IMR-90 (cell line): Measurements from ENCODE around the gene ZNF503. TPM values are rescaled to one million over a fixed set of nuclear protein-coding genes. Genes with fewer than 3 reads are reported as not detected.

Experiments used
- ATAC-seq: fragments of 200-7000 bp; cut with Tn5 transposase; 2 replicates; pipeline ENCODE4 v1.9.1; 2020; ENCODE audit warnings: low read depth, mild to moderate bottlenecking, moderate library complexity
- BruUV-seq: library from RNA; stranded (reverse); fragments of 400-500 nt; replicated peaks from 2 replicates; lab custom pipeline; 2021; lab: Mats Ljungman, UMichigan
- CTCF ChIA-PET: fragments of 300-600 bp; formaldehyde crosslinking; extraction: SDS; loops from one replicate; lab custom pipeline; 2021; ENCODE audit warnings: antibody characterized with exemption; lab: Yijun Ruan, JAX
- POLR2A ChIA-PET: fragments of 300-600 bp; sonication (Branson Sonifier 250); formaldehyde crosslinking; loops from one replicate; lab custom pipeline; 2022; ENCODE audit warnings: antibody characterized with exemption; ENCODE audit not compliant: unreplicated experiment; lab: Charles Lee
- DNase-seq: peaks from one replicate; pipeline ENCODE4 v3.0.0; 2013
- H2AFZ ChIP-seq: replicated peaks from 2 replicates; pipeline ENCODE3; 2013; ENCODE audit warnings: low read length, mild to moderate bottlenecking; ENCODE audit not compliant: poor library complexity
- H2AK5ac ChIP-seq: 2 replicates; pipeline ENCODE4 v1.6.1; 2013; ENCODE audit warnings: low read depth, low read length, inconsistent platforms
- H2AK9ac ChIP-seq: replicated peaks from 2 replicates; pipeline ENCODE3; 2013; ENCODE audit warnings: mild to moderate bottlenecking, low read depth, low read length, moderate library complexity; ENCODE audit not compliant: poor library complexity
- H2BK120ac ChIP-seq: 2 replicates; pipeline ENCODE4 v1.6.1; 2013; ENCODE audit warnings: low read depth, low read length, inconsistent platforms
- H2BK15ac ChIP-seq: 3 replicates; pipeline ENCODE4 v1.6.1; 2013; ENCODE audit warnings: low read depth, low read length, inconsistent platforms
- H2BK20ac ChIP-seq: 2 replicates; pipeline ENCODE4 v1.6.1; 2013; ENCODE audit warnings: low read depth, mild to moderate bottlenecking, inconsistent platforms, low read length, moderate library complexity
- H2BK5ac ChIP-seq: 2 replicates; pipeline ENCODE4 v1.6.1; 2013; ENCODE audit warnings: mild to moderate bottlenecking, low read depth, low read length, inconsistent platforms; ENCODE audit not compliant: poor library complexity, severe bottlenecking
- H3K14ac ChIP-seq: replicated peaks from 2 replicates; pipeline ENCODE4 v1.6.1; 2013; ENCODE audit warnings: low read depth, low read length, inconsistent platforms
- H3K18ac ChIP-seq: 2 replicates; pipeline ENCODE4 v1.6.1; 2013; ENCODE audit warnings: low read depth, low read length, control low read depth
- H3K23ac ChIP-seq: 2 replicates; pipeline ENCODE4 v1.6.1; 2013; ENCODE audit warnings: low read depth, low read length, inconsistent platforms
- H3K27ac ChIP-seq: 2 replicates; pipeline ENCODE4 v1.5.1; 2013; ENCODE audit warnings: mild to moderate bottlenecking, control low read depth, low read length; ENCODE audit not compliant: insufficient read depth
- H3K27me3 ChIP-seq: 2 replicates; pipeline ENCODE4 v1.6.1; 2013; ENCODE audit warnings: low read length; ENCODE audit not compliant: control insufficient read depth, insufficient read depth
- H3K36me3 ChIP-seq: 2 replicates; pipeline ENCODE4 v1.6.1; 2013; ENCODE audit warnings: low read length, mixed read lengths; ENCODE audit not compliant: control insufficient read depth, insufficient read depth
- H3K4ac ChIP-seq: 2 replicates; pipeline ENCODE4 v1.6.1; 2013; ENCODE audit warnings: low read depth, low read length, inconsistent platforms
- H3K4me1 ChIP-seq: 2 replicates; pipeline ENCODE4 v1.6.1; 2013; ENCODE audit warnings: low read length, mixed read lengths; ENCODE audit not compliant: control insufficient read depth, insufficient read depth
- H3K4me2 ChIP-seq: 2 replicates; pipeline ENCODE4 v1.6.1; 2013; ENCODE audit warnings: low read depth, mild to moderate bottlenecking, control low read depth, low read length, moderate library complexity
- H3K4me3 ChIP-seq: 2 replicates; pipeline ENCODE4 v1.5.1; 2013; ENCODE audit warnings: low read depth, mild to moderate bottlenecking, control low read depth, low read length, moderate library complexity; ENCODE audit not compliant: insufficient read depth
- H3K56ac ChIP-seq: 2 replicates; pipeline ENCODE4 v1.6.1; 2013; ENCODE audit warnings: low read length, inconsistent platforms; ENCODE audit not compliant: insufficient read depth; ENCODE audit errors: extremely low read depth
- H3K79me1 ChIP-seq, 2 experiments: 2 replicates each; pipeline ENCODE4 v1.6.1; 2013; ENCODE audit warnings: low read length in 2 of 2, inconsistent platforms in 1 of 2, low read depth in 1 of 2
- H3K9ac ChIP-seq: 2 replicates; pipeline ENCODE4 v1.6.1; 2013; ENCODE audit warnings: low read depth, low read length, control low read depth
- H3K9me1 ChIP-seq: 2 replicates; pipeline ENCODE4 v1.6.1; 2013; ENCODE audit warnings: low read length, inconsistent platforms; ENCODE audit not compliant: insufficient read depth
- H3K9me3 ChIP-seq: 2 replicates; pipeline ENCODE4 v1.6.1; 2013; ENCODE audit warnings: low read length; ENCODE audit not compliant: control insufficient read depth, insufficient read depth
- H4K20me1 ChIP-seq: 2 replicates; pipeline ENCODE4 v1.6.1; 2013; ENCODE audit warnings: low read length, inconsistent platforms; ENCODE audit not compliant: insufficient read depth
- H4K5ac ChIP-seq: 2 replicates; pipeline ENCODE4 v1.6.1; 2013; ENCODE audit warnings: mild to moderate bottlenecking, low read depth, low read length, control low read depth
- H4K8ac ChIP-seq, 2 experiments: 2 replicates each; pipeline ENCODE4 v1.6.1; 2013; ENCODE audit warnings: low read depth in 2 of 2, low read length in 2 of 2, control low read depth in 1 of 2, inconsistent platforms in 1 of 2
- H4K91ac ChIP-seq: 2 replicates; pipeline ENCODE4 v1.6.1; 2013; ENCODE audit warnings: low read depth, low read length, inconsistent platforms; ENCODE audit not compliant: insufficient read depth
- BHLHE40 ChIP-seq: fragments of 150-350 bp; IDR thresholded peaks from 2 replicates; pipeline ENCODE4 v1.6.1; 2016; ENCODE audit warnings: mild to moderate bottlenecking, low read depth, low read length
- CEBPB ChIP-seq: IDR thresholded peaks from 2 replicates; pipeline ENCODE4 v1.6.1; 2012; ENCODE audit warnings: low read depth, low read length, improper control_type of control experiment
- ELK1 ChIP-seq: fragments of 150-350 bp; IDR thresholded peaks from 2 replicates; pipeline ENCODE4 v1.6.1; 2016; ENCODE audit warnings: low read depth, mild to moderate bottlenecking, low read length, moderate library complexity, borderline replicate concordance
- MAFK ChIP-seq: IDR thresholded peaks from 2 replicates; pipeline ENCODE4 v1.6.1; 2012; ENCODE audit warnings: low read depth, low read length, improper control_type of control experiment
- MAZ ChIP-seq: IDR thresholded peaks from 2 replicates; pipeline ENCODE4 v1.6.1; 2012; ENCODE audit warnings: low read depth, mild to moderate bottlenecking, low read length, improper control_type of control experiment, moderate library complexity, borderline replicate concordance
- MXI1 ChIP-seq: IDR thresholded peaks from 2 replicates; pipeline ENCODE4 v1.6.1; 2012; ENCODE audit warnings: low read depth, mild to moderate bottlenecking, low read length, moderate library complexity, borderline replicate concordance
- POLR2A ChIP-seq: IDR thresholded peaks from 2 replicates; pipeline ENCODE4 v1.6.1; 2012; ENCODE audit warnings: mild to moderate bottlenecking, low read depth, low read length
- RAD21 ChIP-seq: IDR thresholded peaks from 2 replicates; pipeline ENCODE4 v1.6.1; 2012; ENCODE audit warnings: low read length, improper control_type of control experiment
- RFX5 ChIP-seq: IDR thresholded peaks from 2 replicates; pipeline ENCODE4 v1.8.0; 2012; ENCODE audit warnings: low read depth, mild to moderate bottlenecking, low read length, moderate library complexity
- SMC3 ChIP-seq: fragments of 150-350 bp; IDR thresholded peaks from 2 replicates; pipeline ENCODE4 v1.6.1; 2016; ENCODE audit warnings: low read depth, mild to moderate bottlenecking, antibody characterized with exemption, low read length, moderate library complexity
- WGBS, 2 experiments: methylation state at CpG; one replicate each; pipeline versions ENCODE4 v1.1.5 to v1.1.7; 2013; ENCODE audit warnings: missing lambda C conversion rate in 2 of 2; ENCODE audit not compliant: insufficient read length in 1 of 2; ENCODE audit errors: extremely low coverage in 2 of 2; 5-methylcytosine and 5-hydroxymethylcytosine counted together
- dilution Hi-C: fragments of 300-500 bp; cut with HindIII; formaldehyde crosslinking; loops from one replicate; pipeline ENCODE4 v1.14.3; 2018; ENCODE audit warnings: low sequenced_read_pairs; ENCODE audit not compliant: unreplicated experiment
- in situ Hi-C: fragments of 300-500 bp; cut with MboI; formaldehyde crosslinking; loops from 3 replicates; pipeline ENCODE4 v1.14.3; 2019; ENCODE audit warnings: low sequenced_read_pairs, inconsistent platforms, mixed read lengths
- intact Hi-C: fragments of 100-400 bp; cut with micrococcal nuclease; formaldehyde crosslinking; loops from 2 replicates; pipeline ENCODE4 v1.10.0; 2022
- polyA plus RNA-seq, 3 experiments: library from polyadenylated mRNA; depleted of rRNA; stranded (reverse); fragments of >200 nt; gene quantifications; 2 replicates each; pipeline ENCODE4 v1.2.3, GENCODE V29; 2012; ENCODE audit warnings: low replicate concordance in 1 of 3
- total RNA-seq: library from RNA; depleted of rRNA; stranded (reverse); fragments of >200 nt; gene quantifications from 2 replicates; pipeline ENCODE4 v1.2.3, GENCODE V29; 2012

ZNF503 gene
- total and polyA plus RNA-seq, 2 of the 4 experiments (the other 2 are of a cell fraction) = 0.36 to 5.8 TPM

GRCh38 chr10:75406462-75407223 is 5.1 kb upstream of the ZNF503 start:
- CTCF ChIA-PET = no interaction called here
- H2BK20ac ChIP-seq = no peak overlapping the region
- H3K23ac ChIP-seq = no peak overlapping the region
- H2AK5ac ChIP-seq = no peak overlapping the region
- no peak overlapping the region for H2BK15ac ChIP-seq
- no peak overlapping the region for H4K91ac ChIP-seq
- H3K27ac ChIP-seq = no peak overlapping the region
- no peak overlapping the region for H3K4me3 ChIP-seq
- TF ChIP-seq MXI1 (no peak), MAZ (no peak), CEBPB (no peak), RAD21 (no peak), BHLHE40 (no peak), POLR2A (no peak), SMC3 (no peak), ELK1 (no peak), MAFK (no peak), RFX5 (no peak)
- no peaks in the 10 kb centered on the region for H3K9me3 ChIP-seq
- H4K20me1 ChIP-seq = no peaks in the 10 kb centered on the region
- H2BK120ac ChIP-seq = no peak overlapping the region
- H2AFZ ChIP-seq = peak overlapping the region; percentile 47
- no peak overlapping the region for H3K4ac ChIP-seq
- ATAC-seq (no peak), DNase-seq (no peak)
- no peak overlapping the region for H3K14ac ChIP-seq
- H3K27me3 ChIP-seq = peaks cover 10% of the 10 kb centered on the region; the same call in 1 of the 2 replicates
- no peak overlapping the region for H3K56ac ChIP-seq
- intact Hi-C loops = loop anchor here (10.0 kb wide), 1 partner anchor 1028 kb away; no protein-coding TSS in a partner anchor
- no peak overlapping the region for H4K5ac ChIP-seq
- H3K4me1 ChIP-seq = peaks cover 2% of the 10 kb centered on the region; the same call in 1 of the 2 replicates
- POLR2A ChIA-PET = no interaction called here
- no peak overlapping the region for H4K8ac ChIP-seq
- no peak overlapping the region for H3K18ac ChIP-seq
- H3K79me1 ChIP-seq = no peaks in the 10 kb centered on the region; a peak in 1 of 4 replicates
- no peak overlapping the region for H2BK5ac ChIP-seq
- H3K9me1 ChIP-seq = no peaks in the 10 kb centered on the region
- no peak overlapping the region for H3K9ac ChIP-seq
- BruUV-seq = no TSS peak
- H3K36me3 ChIP-seq = 0 out of 2 replicates have a peak, but pooled peaks cover 1% of the 10 kb centered on the region
- in situ Hi-C loops = loop anchor here (10.0 to 25.0 kb wide), 4 partner anchors 631 to 1581 kb away; no protein-coding TSS in a partner anchor
- dilution Hi-C loops = no loop called here
- H3K4me2 ChIP-seq = no peak overlapping the region
- WGBS, 2 experiments = 77% methylated on average over 21 of the region's 29 CpGs; no CpG with 5 or more reads in 1 of the 2 experiments
- no peak overlapping the region for H2AK9ac ChIP-seq
